Caco-2 (cell line): ENCODE data around the gene SYT1. TPM values are rescaled to one million over a fixed set of nuclear protein-coding genes. Genes with fewer than 3 reads are reported as not detected.

Experiments used
- BruUV-seq: library from RNA; stranded (reverse); fragments of 400-500 nt; replicated peaks from 2 replicates; lab custom pipeline; 2021; lab: Mats Ljungman, UMichigan
- CTCF ChIA-PET: fragments of 300-600 bp; sonication (Branson Sonifier 250); formaldehyde crosslinking; loops from one replicate; lab custom pipeline; 2022; ENCODE audit warnings: antibody characterized with exemption; lab: Charles Lee
- POLR2A ChIA-PET: fragments of 300-600 bp; sonication (Branson Sonifier 250); formaldehyde crosslinking; loops from one replicate; lab custom pipeline; 2022; ENCODE audit warnings: antibody characterized with exemption; lab: Charles Lee
- DNase-seq, 2 experiments: peaks; one replicate each; pipeline versions ENCODE4 v3.0.0 to v3.0.0-alpha.2; 2020 to 2022
- H3K27me3 ChIP-seq: replicated peaks from 2 replicates; pipeline ENCODE4 v1.6.0; 2011; ENCODE audit warnings: low read length; ENCODE audit not compliant: control insufficient read depth, insufficient read depth
- H3K36me3 ChIP-seq: 2 replicates; pipeline ENCODE4 v1.5.1; 2011; ENCODE audit warnings: low read length; ENCODE audit not compliant: control insufficient read depth, insufficient read depth
- H3K4me1 ChIP-seq: fragments of 250-450 bp; sonication (Bioruptor Pico); 2 replicates; pipeline ENCODE4 v1.5.1; 2020; ENCODE audit warnings: mild to moderate bottlenecking
- H3K4me3 ChIP-seq: 2 replicates; pipeline ENCODE4 v1.5.1; 2011; ENCODE audit warnings: low read depth, mild to moderate bottlenecking, control low read depth, low read length
- H3K9me3 ChIP-seq: fragments of 250-450 bp; sonication (Bioruptor Pico); 2 replicates; pipeline ENCODE4 v1.5.1; 2020; ENCODE audit warnings: mild to moderate bottlenecking, moderate library complexity
- H3K27ac Mint-ChIP-seq: one replicate; pipeline ENCODE4 v1.8.0; 2022; ENCODE audit warnings: mixed read lengths; ENCODE audit not compliant: unreplicated experiment
- H3K27me3 Mint-ChIP-seq: one replicate; pipeline ENCODE4 v1.8.0; 2022; ENCODE audit warnings: mixed read lengths; ENCODE audit not compliant: insufficient read depth, unreplicated experiment
- H3K36me3 Mint-ChIP-seq: one replicate; pipeline ENCODE4 v1.8.0; 2022; ENCODE audit warnings: mild to moderate bottlenecking, mixed read lengths; ENCODE audit not compliant: insufficient read depth, unreplicated experiment
- H3K4me1 Mint-ChIP-seq: one replicate; pipeline ENCODE4 v1.8.0; 2022; ENCODE audit warnings: low read depth, mixed read lengths; ENCODE audit not compliant: unreplicated experiment
- H3K4me3 Mint-ChIP-seq: one replicate; pipeline ENCODE4 v1.8.0; 2022; ENCODE audit warnings: mild to moderate bottlenecking, moderate library complexity, mixed read lengths; ENCODE audit not compliant: unreplicated experiment
- H3K9me3 Mint-ChIP-seq: one replicate; pipeline ENCODE4 v1.8.0; 2022; ENCODE audit warnings: mixed read lengths; ENCODE audit not compliant: unreplicated experiment
- intact Hi-C: fragments of 100-400 bp; cut with micrococcal nuclease; formaldehyde crosslinking; loops from one replicate; pipeline ENCODE4 v1.10.0; 2022; ENCODE audit not compliant: unreplicated experiment
- total RNA-seq: library from RNA; stranded (reverse); gene quantifications from 2 replicates; pipeline ENCODE4 v1.2.3, GENCODE V29; 2022
- TF ChIP-seq, protein P1 (sequence below), 2 experiments: fragments of 200-600 bp in 1 of 2; IDR thresholded peaks; 1 replicate in 1 of 2; 2 replicates in 1 of 2; pipeline versions ENCODE4 v1.5.1 to v1.8.0; 2011 to 2022; ENCODE audit warnings: antibody characterized with exemption in 1 of 2, control low read depth in 1 of 2, inconsistent platforms in 1 of 2, low read depth in 1 of 2, low read length in 1 of 2, mild to moderate bottlenecking in 1 of 2, moderate library complexity in 1 of 2; ENCODE audit not compliant: insufficient read depth in 1 of 2, severe bottlenecking in 1 of 2, unreplicated experiment in 1 of 2

SYT1 gene
- total RNA-seq, 1 experiment from 2014 or later, result 0.39 TPM

DNA sequence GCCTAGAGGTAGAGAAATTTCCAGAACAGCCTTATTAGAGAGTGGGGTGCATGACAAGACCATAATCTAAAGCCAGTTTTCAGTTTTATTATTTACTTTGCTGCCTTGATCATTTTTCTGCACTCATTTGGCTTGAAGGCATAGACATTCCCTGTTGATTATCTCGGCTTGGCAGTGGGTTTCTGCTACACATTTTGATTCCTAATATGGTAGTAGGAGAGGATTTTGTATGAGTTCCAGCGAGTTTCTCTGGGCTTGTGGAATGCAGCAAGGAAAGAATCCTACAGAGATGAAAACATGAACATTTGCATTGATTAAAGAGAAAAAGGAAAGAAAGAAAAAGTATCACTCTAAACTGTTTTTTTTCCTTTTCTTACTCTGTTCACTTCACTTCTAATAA is 545.0 kb downstream of the SYT1 start:
- H3K27me3 ChIP-seq, result no peaks in the 10 kb centered on the region
- no peak overlapping the region for H3K4me3 Mint-ChIP-seq
- H3K27ac Mint-ChIP-seq, result peak overlapping the region; percentile 68
- ChIA-PET POLR2A (no interaction called here), CTCF (no interaction called here)
- TF ChIP-seq, protein P1, sequence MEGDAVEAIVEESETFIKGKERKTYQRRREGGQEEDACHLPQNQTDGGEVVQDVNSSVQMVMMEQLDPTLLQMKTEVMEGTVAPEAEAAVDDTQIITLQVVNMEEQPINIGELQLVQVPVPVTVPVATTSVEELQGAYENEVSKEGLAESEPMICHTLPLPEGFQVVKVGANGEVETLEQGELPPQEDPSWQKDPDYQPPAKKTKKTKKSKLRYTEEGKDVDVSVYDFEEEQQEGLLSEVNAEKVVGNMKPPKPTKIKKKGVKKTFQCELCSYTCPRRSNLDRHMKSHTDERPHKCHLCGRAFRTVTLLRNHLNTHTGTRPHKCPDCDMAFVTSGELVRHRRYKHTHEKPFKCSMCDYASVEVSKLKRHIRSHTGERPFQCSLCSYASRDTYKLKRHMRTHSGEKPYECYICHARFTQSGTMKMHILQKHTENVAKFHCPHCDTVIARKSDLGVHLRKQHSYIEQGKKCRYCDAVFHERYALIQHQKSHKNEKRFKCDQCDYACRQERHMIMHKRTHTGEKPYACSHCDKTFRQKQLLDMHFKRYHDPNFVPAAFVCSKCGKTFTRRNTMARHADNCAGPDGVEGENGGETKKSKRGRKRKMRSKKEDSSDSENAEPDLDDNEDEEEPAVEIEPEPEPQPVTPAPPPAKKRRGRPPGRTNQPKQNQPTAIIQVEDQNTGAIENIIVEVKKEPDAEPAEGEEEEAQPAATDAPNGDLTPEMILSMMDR (IDR thresholded peaks at IDR 0.05; ENCODE audit: insufficient read depth in 1 of 2, low read depth in 1 of 2, low read length in 1 of 2, severe bottlenecking in 1 of 2, unreplicated experiment in 1 of 2), result no peak
- no peak overlapping the region for H3K4me3 ChIP-seq
- no peaks in the 10 kb centered on the region for H3K9me3 ChIP-seq
- no peaks in the 10 kb centered on the region for H3K27me3 Mint-ChIP-seq
- DNase-seq, result no peak
- peaks cover 2% of the 10 kb centered on the region; the same call in 1 of the 2 replicates for H3K36me3 ChIP-seq
- peaks cover 45% of the 10 kb centered on the region for H3K4me1 Mint-ChIP-seq
- H3K36me3 Mint-ChIP-seq, result no peaks in the 10 kb centered on the region
- intact Hi-C loops, result loop anchor here (2.0 to 10.0 kb wide), 3 partner anchors 281 to 585 kb away; partner anchors contain the start of gene PAWR
- BruUV-seq, result no TSS peak
- H3K4me1 ChIP-seq, result peaks cover 66% of the 10 kb centered on the region
- no peaks in the 10 kb centered on the region for H3K9me3 Mint-ChIP-seq

DNA sequence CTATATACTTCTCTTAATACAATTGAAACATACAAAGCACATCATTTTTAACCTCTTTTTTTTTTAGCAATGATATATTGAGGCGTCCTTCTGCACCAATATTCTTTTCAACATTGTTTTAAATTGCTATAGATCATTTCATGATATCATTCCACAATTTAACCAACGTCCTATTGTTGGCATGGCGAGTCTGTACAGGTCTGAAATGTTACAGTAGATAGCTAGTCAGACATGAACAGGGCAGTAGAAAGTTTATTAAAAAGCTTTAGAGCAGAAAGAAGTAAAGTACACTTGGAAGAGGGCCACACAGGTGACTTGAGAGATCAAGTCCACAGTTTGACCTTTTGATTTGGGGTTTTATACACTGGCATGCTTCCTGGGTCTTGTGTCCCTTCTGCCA is 547.2 kb downstream of the SYT1 start:
- Histone ChIP-seq H3K27me3 (no peaks in the 10 kb centered on the region), H3K36me3 (peaks cover 2% of the 10 kb centered on the region; the same call in 1 of the 2 replicates), H3K4me1 (peaks cover 73% of the 10 kb centered on the region), H3K9me3 (no peaks in the 10 kb centered on the region), H3K4me3 (no peak overlapping the region)
- Mint-ChIP-seq H3K27me3 (no peaks in the 10 kb centered on the region), H3K4me3 (no peak overlapping the region), H3K27ac (no peak overlapping the region), H3K36me3 (peaks cover 6% of the 10 kb centered on the region), H3K4me1 (peaks cover 47% of the 10 kb centered on the region), H3K9me3 (no peaks in the 10 kb centered on the region)
- intact Hi-C loops, result no loop called here
- POLR2A ChIA-PET, result no interaction called here
- no peak for DNase-seq
- BruUV-seq, result no TSS peak
- CTCF ChIA-PET, result no interaction called here
- TF ChIP-seq, protein P1 (IDR thresholded peaks at IDR 0.05; ENCODE audit: insufficient read depth in 1 of 2, low read depth in 1 of 2, low read length in 1 of 2, severe bottlenecking in 1 of 2, unreplicated experiment in 1 of 2), result no peak

DNA sequence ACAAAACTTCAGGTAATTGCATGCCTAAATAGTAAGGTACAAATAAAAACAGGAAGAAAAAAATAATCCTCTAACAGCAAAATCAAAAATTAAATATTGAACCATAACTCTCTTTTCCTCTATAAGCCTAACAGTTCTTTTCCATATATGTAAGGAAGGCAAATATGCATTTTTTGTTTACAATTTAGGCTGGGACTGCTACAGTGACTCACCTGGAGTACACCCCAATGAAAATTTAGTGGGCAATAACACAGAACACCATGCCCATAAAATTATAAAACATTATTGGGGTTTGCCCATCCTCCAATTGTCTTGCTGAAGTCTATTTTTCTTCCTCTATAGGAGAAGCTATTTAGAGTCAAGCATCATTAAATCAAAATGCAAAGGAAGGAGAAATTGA is 549.2 kb downstream of the SYT1 start:
- CTCF ChIA-PET, result no interaction called here
- POLR2A ChIA-PET, result no interaction called here
- Mint-ChIP-seq H3K9me3 (no peaks in the 10 kb centered on the region), H3K36me3 (peaks cover 6% of the 10 kb centered on the region), H3K4me1 (peaks cover 53% of the 10 kb centered on the region), H3K27ac (peak overlapping the region; percentile 92), H3K4me3 (peak overlapping the region; percentile 42), H3K27me3 (no peaks in the 10 kb centered on the region)
- intact Hi-C loops, result no loop called here
- Histone ChIP-seq H3K9me3 (no peaks in the 10 kb centered on the region), H3K36me3 (peaks cover 2% of the 10 kb centered on the region; the same call in 1 of the 2 replicates), H3K4me1 (peaks cover 73% of the 10 kb centered on the region), H3K4me3 (no peak overlapping the region), H3K27me3 (no peaks in the 10 kb centered on the region)
- no TSS peak for BruUV-seq
- no peak for DNase-seq
- TF ChIP-seq, protein P1 (IDR thresholded peaks at IDR 0.05; ENCODE audit: insufficient read depth in 1 of 2, low read depth in 1 of 2, low read length in 1 of 2, severe bottlenecking in 1 of 2, unreplicated experiment in 1 of 2), result no peak
